SK-N-SH treated with all-trans-retinoic acid at 6 μM for 48 hours (cell line): ENCODE measurements around the gene HECTD3.

Experiments
- ARNTL ChIP-seq: fragments of 450-650 bp; formaldehyde crosslinking; IDR thresholded peaks from 2 replicates; pipeline ENCODE4 v1.5.0; 2020; ENCODE audit warnings: low read depth, mild to moderate bottlenecking, moderate library complexity, borderline replicate concordance
- CREB5 ChIP-seq: fragments of 250-450 bp; sonication (Bioruptor Pico); IDR thresholded peaks from 2 replicates; pipeline ENCODE4 v1.5.1; 2020; ENCODE audit warnings: low read depth, mild to moderate bottlenecking, moderate library complexity
- CSDC2 ChIP-seq: fragments of 250-450 bp; sonication (Bioruptor Pico); IDR thresholded peaks from 2 replicates; pipeline ENCODE4 v1.5.0; 2020; ENCODE audit warnings: mild to moderate bottlenecking, moderate library complexity
- ESRRG ChIP-seq: fragments of 250-450 bp; sonication (Bioruptor Pico); IDR thresholded peaks from 2 replicates; pipeline ENCODE4 v1.6.1; 2021; ENCODE audit warnings: mild to moderate bottlenecking
- GLIS3 ChIP-seq: fragments of 250-450 bp; sonication (Bioruptor Pico); IDR thresholded peaks from 2 replicates; pipeline ENCODE4 v1.5.0; 2020; ENCODE audit warnings: mild to moderate bottlenecking, moderate library complexity
- ISL1 ChIP-seq: fragments of 250-450 bp; sonication (Bioruptor Pico); IDR thresholded peaks from 2 replicates; pipeline ENCODE4 v2.1.2; 2022; ENCODE audit warnings: mild to moderate bottlenecking, moderate library complexity
- PPARA ChIP-seq: fragments of 250-450 bp; sonication (Bioruptor Pico); IDR thresholded peaks from 2 replicates; pipeline ENCODE4 v1.5.0; 2020; ENCODE audit warnings: mild to moderate bottlenecking, borderline replicate concordance
- RARB ChIP-seq: fragments of 250-450 bp; sonication (Bioruptor Pico); IDR thresholded peaks from 2 replicates; pipeline ENCODE4 v1.8.0; 2021; ENCODE audit warnings: mild to moderate bottlenecking, moderate library complexity
- ZFP30 ChIP-seq: fragments of 450-650 bp; formaldehyde crosslinking; IDR thresholded peaks from 2 replicates; pipeline ENCODE4 v1.5.0; 2022; ENCODE audit warnings: mild to moderate bottlenecking, moderate library complexity
- ZNF70 ChIP-seq: fragments of 450-650 bp; formaldehyde crosslinking; IDR thresholded peaks from 2 replicates; pipeline ENCODE4 v1.5.0; 2020; ENCODE audit warnings: mild to moderate bottlenecking, moderate library complexity
- ZNF8 ChIP-seq: fragments of 450-650 bp; formaldehyde crosslinking; IDR thresholded peaks from 2 replicates; pipeline ENCODE4 v1.5.0; 2020; ENCODE audit warnings: mild to moderate bottlenecking, moderate library complexity

- TF ChIP-seq GLIS3 (CRISPR knock-in tag) (no peak), ZFP30 (no peak), ISL1 (CRISPR knock-in tag) (no peak), CREB5 (CRISPR knock-in tag) (no peak), RARB (CRISPR knock-in tag) (no peak), ZNF70 (CRISPR knock-in tag) (no peak), PPARA (CRISPR knock-in tag) (no peak), CSDC2 (no peak), ZNF8 (CRISPR knock-in tag) (no peak), ARNTL (CRISPR knock-in tag) (no peak), ESRRG (CRISPR knock-in tag) (no peak)
Observed at GRCh38 chr1:44985747-44986359, 25.3 kb downstream of the HECTD3 start.
